HG03097 (cell line): ENCODE measurements around the gene CDK2.
A peak's percentile ranks its signal among the peaks of the same experiment; 100 is the strongest.
"Not testable (repeated sequence)": the region's sequence is repeated elsewhere in the genome, so short reads cannot be mapped to it uniquely, and the experiment has no call there.

Experiments
- ATAC-seq: cut with Tn5 transposase; IDR thresholded peaks from one replicate; pipeline ENCODE4 v1.9.1; 2021; ENCODE audit not compliant: unreplicated experiment, low FRiP score

Gene CDK2

GRCh38 chr12:55966408-55967281, at the start of gene CDK2:
Gene CDK2, plus strand, starts transcription at chr12:55966830. Its CDS starts 179 bp downstream, at chr12:55967009.
- ATAC-seq: peak; percentile 82

GRCh38 chr12:55919032-55919431, 47.6 kb upstream of the CDK2 start:
- not testable (repeated sequence) for ATAC-seq

DNA sequence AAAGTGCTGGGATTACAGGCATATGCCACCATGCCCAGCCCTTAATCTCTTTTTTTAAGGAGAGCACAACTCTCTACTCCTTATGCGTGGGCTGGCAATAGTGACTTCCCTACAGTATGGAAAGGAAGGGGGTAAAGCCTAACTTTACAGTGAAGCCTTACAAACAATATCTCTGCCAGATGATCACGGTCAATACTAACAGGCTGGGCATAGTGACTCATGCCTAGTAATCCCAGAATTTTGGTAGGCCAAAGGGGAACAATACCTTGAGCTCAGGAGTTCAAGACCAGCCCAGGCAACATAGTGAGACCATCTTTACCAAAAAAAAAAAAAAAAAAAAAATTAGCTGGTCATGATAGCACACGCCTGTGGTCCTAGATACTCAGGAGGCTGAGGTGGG, 44.5 kb upstream of the CDK2 start:
- ATAC-seq: no peak

DNA sequence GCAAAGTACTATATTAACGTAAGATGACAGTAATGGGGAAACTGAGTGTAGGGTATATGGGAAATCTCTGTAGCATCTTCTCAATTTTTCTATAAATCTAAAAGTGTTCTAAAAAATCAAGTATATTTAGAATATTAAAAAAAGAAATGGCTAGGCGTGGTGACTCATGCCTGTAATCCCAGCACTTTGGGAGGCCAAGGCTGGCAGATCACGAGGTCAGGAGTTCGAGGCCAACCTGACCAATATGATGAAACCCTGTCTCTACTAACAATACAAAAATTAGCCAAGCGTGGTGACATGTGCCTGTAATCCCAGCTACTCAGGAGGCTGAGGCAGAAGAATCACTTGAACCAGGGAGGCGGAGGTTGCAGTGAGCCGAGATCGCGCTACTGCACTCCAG, 43.0 kb upstream of the CDK2 start:
- ATAC-seq: not testable (repeated sequence)

GRCh38 chr12:55925371-55925770, 41.3 kb upstream of the CDK2 start:
- no peak for ATAC-seq

DNA sequence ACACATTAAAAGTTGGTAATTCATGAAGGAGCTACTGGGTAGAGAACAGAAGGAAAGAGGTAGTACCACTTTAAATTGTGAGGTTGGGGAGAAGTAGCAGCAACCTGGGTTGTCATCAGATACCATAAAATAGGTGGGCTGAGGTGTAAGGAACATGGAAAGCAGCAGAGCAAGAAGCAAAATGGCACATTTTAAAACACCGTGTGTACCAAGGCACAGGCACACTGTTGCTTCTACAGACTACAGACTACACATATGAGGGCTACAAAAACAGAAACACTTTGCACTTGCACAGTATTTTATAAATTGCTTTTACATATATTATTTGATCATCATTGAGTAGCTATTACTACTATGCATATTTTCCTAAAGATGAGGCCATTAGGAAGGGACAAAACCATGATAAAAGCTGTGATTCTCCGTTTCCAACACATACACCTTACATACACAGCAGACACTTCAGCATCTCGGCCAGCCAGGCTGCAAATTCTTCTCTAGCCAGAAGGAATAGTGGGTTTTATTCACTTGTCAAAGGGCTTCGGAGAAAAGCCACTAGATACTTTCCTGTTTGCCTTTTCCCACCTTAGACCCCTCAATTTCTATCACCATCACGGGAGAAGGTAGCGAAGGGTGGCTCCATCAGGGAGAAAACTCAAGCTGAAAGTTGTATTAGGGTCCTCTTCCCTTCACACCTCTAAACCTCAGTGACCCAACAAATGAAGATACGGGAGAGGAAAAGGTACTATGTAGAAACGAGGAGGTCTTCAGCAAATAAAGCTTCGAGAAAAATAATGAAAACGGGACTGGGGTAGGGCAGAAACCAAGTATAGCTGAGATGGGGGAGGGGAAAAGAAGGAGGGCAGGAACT, 40.5 kb upstream of the CDK2 start:
- no peak for ATAC-seq

DNA sequence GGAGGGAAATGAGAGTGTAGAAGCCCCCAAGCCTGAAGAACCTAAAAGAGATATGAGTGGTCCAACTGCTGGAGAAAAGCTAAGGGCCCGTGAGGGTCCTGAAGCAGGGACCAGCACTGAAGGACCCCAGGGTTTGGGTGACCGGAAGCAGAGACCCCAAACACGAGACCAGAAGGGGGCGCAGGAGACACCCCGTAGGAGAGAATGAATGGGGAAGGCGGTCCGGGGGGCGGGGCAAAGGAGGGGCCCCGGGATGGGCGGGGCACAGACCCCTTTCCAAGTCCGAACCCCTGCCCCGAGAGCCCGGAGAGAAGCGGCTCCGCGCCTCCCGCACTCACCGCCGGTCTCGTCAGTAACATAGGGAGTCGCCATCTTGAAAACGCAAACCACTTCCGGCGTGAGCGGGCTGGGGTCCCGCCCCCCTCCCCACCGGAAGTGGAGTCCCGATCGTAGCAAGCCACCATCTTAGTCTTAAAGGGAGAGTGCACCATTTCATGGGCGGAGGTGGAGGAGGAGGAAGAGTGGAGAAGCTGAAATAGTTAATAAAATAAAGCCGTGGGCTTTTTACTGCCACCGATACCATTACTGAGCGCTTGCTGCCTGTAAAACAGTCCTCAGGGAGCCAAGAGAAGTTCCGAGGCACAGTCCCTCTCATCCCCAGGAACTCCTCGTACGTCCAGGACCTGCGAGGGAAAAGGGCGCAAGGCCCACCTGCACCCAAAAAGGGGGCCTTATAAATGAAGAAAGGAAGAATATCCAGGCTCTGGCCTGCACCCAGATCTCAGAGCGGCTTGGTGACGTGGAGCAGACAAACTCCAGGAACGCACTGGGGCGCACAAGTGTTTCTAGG, 39.7 kb upstream of the CDK2 start:
- ATAC-seq: peak; percentile 41

DNA sequence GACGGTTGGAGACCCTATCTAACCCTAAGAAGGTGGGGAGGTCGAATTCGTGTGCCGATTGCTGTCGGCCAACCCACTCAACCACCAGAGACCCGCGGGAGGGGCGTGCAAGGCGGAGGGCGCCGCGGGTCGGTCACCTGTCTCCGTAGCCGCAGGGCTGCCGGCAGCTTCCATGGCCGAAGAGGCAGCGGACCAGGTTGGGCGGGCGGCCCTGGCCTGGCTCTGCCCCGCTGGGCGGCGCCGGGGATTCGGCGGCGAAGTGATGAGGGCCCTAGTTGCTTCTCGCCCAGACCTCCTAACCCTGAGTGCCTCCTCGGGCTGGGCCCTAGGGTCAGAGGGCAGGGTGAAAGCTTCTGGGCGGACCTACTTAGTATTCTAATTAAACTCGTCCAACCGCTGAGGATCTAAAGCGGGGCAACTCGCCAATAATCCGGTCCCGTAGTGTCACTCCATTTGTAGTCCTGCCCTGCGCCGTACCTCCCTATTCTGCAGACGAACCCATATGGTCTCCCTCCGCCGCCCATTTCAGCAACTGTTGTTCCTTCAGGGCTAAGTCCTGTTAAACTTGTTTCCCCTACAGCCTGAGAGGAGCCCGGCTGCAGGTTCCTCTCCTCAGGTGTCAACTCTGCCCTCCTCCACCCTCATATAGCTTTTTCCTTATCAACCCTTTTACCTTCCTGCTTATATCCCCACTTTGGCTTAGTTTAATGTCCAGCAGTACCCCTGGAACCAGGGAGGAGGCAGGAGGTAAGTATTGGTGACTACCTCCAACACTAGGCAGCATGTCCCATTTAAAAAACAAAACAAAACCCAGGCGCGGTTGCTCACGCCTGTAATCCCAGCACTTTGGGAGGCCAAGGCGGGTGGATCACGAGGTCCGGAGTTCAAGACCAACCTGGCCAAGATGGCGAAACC, 38.8 kb upstream of the CDK2 start, which contains the start of gene PYM1:
Gene PYM1, minus strand, starts transcription at position 307 of the 915 bp plus-strand sequence. Its CDS starts 133 bp downstream, at position 174.
- ATAC-seq: peak; percentile 28

- ATAC-seq: peak; percentile 32
Observed at GRCh38 chr12:55929306-55929791, 37.3 kb upstream of the CDK2 start.

- no peak for ATAC-seq
Observed at GRCh38 chr12:55930771-55931316, 35.8 kb upstream of the CDK2 start, which contains the start of gene DGKA. Gene DGKA, plus strand, starts transcription at chr12:55931162. Its CDS starts 5,342 bp downstream, at chr12:55936504.

- ATAC-seq: no peak
Observed at GRCh38 chr12:55931317-55931779, 35.3 kb upstream of the CDK2 start.

- ATAC-seq: no peak
Observed at GRCh38 chr12:55931780-55932550, 34.7 kb upstream of the CDK2 start.

DNA sequence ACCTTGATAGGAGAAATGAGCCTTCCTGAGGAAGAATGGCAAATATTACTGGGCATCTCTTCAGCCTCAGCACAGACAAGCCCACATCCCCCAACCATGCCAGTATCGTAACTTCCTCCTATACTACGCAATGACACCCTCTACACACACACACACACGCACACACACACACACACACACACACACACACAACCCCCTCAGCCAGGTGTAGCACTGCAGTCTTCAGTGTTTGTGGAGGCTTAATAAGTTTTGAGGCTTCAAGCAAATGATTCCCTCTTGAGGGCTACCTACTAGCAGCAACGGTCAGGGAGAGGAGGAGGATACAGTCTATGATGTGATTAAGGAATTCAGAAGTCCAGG, 34.1 kb upstream of the CDK2 start:
- no peak for ATAC-seq

DNA sequence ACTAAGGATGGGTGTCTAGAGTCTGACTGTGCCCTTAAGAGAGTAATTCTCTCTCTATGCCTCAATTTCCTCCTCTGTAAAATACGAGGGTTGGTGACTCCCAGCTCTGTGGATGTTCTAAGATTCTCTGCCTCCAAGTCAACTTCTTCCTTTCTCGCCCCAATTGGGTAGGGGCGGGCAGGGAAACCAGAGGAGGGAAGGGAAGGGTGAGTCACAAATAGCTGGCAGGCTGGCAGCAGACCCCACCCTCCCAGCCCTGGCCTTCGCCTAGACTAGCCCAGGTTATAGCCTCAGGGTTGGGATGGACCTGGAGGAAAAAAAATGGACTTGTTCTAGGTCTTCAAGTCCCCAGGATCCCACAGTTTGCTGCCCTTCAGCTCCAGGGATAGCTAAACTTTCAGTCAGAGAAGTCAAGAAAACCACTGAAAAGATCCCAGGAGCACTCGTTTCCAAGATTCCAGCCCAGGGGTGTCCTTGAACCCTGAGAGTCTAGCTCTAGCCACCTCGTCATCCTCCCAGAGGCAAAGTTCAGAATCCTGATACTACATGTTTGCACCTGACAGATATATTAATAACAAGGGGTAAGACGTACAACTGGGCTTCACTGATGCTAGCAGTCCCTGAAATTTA, 33.3 kb upstream of the CDK2 start:
- ATAC-seq: no peak

GRCh38 chr12:55933799-55934742, 32.6 kb upstream of the CDK2 start:
- no peak for ATAC-seq

- no peak for ATAC-seq
Observed at GRCh38 chr12:55934773-55935172, 31.9 kb upstream of the CDK2 start.
